ENCODE results near the gene ITGB3BP. TPM values are rescaled to one million over a fixed set of nuclear protein-coding genes. Genes with fewer than 3 reads are reported as not detected.

The ITGB3BP gene
- total RNA-seq, 3 donors from 2014 or later (not counting 1 experiment from before 2014, with no cell fraction given) = 20.7 to 29.8 (median 21.3) TPM

DNA sequence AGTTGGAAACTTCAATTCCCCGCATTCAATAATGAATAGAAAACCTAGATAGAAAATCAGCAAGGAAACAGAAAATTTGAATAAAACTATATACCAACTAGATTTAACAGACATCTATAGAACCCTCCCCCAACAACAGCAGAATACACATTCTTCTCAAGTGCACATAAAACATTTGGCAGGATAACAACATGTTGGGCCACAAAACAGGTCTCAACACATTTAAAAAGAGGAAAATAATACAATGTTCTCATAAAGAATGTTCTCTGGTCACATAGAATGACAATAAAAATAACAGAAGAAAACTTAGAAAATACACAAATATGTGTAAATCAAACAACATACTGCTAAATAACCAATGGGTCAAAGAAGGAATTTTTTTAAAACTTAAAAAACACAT is 24.9 kb downstream of the ITGB3BP start:
- H3K36me3 ChIP-seq (ENCODE audit: control insufficient read depth, insufficient read depth, low read length) = no peaks in the 10 kb centered on the region
- no peaks in the 10 kb centered on the region for H3K4me1 ChIP-seq (ENCODE audit: control insufficient read depth, insufficient read depth, low read length)
- Mint-ChIP-seq H3K9me3 (no peaks in the 10 kb centered on the region), H3K4me3 (no peak overlapping the region), H3K27ac (no peak overlapping the region), H3K36me3 (no peaks in the 10 kb centered on the region), H3K4me1 (peaks cover 0 to 5% of the 10 kb centered on the region in 2 donors), H3K27me3 (ENCODE audit: low read depth in 2 of 2) (no peaks in the 10 kb centered on the region)
- no peaks in the 10 kb centered on the region for H3K27me3 ChIP-seq (ENCODE audit: control insufficient read depth, insufficient read depth, low read length)
- DNase-seq (no peak), ATAC-seq (no peak)
- no CpG with 5 or more reads among the region's 1 CpG for WGBS (ENCODE audit: insufficient coverage)
- no peak overlapping the region for H3K4me3 ChIP-seq (ENCODE audit: low read length)
- TF ChIP-seq, protein P1, sequence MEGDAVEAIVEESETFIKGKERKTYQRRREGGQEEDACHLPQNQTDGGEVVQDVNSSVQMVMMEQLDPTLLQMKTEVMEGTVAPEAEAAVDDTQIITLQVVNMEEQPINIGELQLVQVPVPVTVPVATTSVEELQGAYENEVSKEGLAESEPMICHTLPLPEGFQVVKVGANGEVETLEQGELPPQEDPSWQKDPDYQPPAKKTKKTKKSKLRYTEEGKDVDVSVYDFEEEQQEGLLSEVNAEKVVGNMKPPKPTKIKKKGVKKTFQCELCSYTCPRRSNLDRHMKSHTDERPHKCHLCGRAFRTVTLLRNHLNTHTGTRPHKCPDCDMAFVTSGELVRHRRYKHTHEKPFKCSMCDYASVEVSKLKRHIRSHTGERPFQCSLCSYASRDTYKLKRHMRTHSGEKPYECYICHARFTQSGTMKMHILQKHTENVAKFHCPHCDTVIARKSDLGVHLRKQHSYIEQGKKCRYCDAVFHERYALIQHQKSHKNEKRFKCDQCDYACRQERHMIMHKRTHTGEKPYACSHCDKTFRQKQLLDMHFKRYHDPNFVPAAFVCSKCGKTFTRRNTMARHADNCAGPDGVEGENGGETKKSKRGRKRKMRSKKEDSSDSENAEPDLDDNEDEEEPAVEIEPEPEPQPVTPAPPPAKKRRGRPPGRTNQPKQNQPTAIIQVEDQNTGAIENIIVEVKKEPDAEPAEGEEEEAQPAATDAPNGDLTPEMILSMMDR (IDR thresholded peaks at IDR 0.05) = no peak
- intact Hi-C loops (cut with micrococcal nuclease) = no loop called here
- no peaks in the 10 kb centered on the region for H3K9me3 ChIP-seq (ENCODE audit: control insufficient read depth, insufficient read depth, low read length)
- H3K27ac ChIP-seq (ENCODE audit: low read length) = no peak overlapping the region

DNA sequence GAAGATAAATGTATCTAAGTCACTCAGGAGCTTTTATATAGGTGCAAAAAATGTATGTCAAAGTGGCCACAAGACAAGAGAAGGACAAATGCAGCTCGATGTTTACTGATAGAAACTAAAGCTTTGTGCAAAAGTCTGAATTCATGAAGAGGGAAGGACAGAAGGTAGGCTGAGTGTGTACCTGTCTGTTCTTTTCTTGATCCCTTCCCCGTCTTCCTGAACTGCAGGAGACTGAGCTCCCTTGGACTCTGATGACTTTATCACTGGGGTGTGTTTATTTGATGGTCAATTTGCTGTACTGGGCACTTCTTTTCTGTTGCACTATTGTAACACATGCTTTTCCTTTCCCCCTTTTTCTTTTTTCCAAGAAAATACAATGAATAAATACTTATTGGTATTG is 25.4 kb downstream of the ITGB3BP start:
- Mint-ChIP-seq H3K27ac (no peak overlapping the region), H3K27me3 (ENCODE audit: low read depth in 2 of 2) (no peaks in the 10 kb centered on the region), H3K4me1 (peaks cover 0 to 5% of the 10 kb centered on the region in 2 donors), H3K4me3 (no peak overlapping the region), H3K9me3 (no peaks in the 10 kb centered on the region), H3K36me3 (no peaks in the 10 kb centered on the region)
- no peak overlapping the region for H3K4me3 ChIP-seq (ENCODE audit: low read length)
- 100% methylated on average over 2 of the region's 2 CpGs for WGBS (ENCODE audit: insufficient coverage)
- ATAC-seq (no peak), DNase-seq (no peak)
- H3K36me3 ChIP-seq (ENCODE audit: control insufficient read depth, insufficient read depth, low read length) = no peaks in the 10 kb centered on the region
- H3K4me1 ChIP-seq (ENCODE audit: control insufficient read depth, insufficient read depth, low read length) = no peaks in the 10 kb centered on the region
- TF ChIP-seq, protein P1 (IDR thresholded peaks at IDR 0.05) = no peak
- no peaks in the 10 kb centered on the region for H3K27me3 ChIP-seq (ENCODE audit: control insufficient read depth, insufficient read depth, low read length)
- intact Hi-C loops (cut with micrococcal nuclease) = no loop called here
- H3K27ac ChIP-seq (ENCODE audit: low read length) = no peak overlapping the region
- H3K9me3 ChIP-seq (ENCODE audit: control insufficient read depth, insufficient read depth, low read length) = no peaks in the 10 kb centered on the region

DNA sequence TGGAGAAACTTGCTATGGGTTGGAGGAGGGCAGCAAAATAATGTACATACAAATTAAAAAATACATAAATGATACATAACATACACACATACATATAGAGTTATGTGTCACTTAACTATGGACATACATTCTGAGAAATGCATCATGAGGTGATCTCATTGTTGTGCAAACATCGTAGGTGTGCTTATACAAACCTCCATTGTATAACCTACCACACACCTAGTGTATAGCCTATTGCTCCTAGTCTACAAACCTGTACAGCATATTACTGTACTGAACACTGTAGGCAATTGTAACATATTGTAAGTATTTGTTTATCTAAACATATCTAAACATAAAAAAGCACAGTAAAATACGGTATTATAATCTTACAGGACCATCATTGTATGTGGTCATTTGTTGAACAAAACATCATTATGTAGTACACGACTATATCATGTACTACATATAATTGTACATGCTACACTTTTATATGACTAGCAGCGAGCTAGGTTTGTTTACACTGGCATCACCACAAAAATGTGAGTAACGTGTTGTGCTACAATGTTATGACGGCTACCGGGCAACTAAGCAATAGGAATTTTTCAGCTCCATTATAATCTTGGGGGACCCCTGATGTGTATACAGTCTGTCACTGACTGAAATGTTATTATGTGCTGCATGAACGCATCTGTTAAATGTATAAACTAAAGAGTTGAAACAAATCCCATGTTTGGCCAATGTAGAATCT is 35.5 kb downstream of the ITGB3BP start:
- intact Hi-C loops (cut with micrococcal nuclease) = no loop called here
- ATAC-seq (no peak), DNase-seq (no peak)
- no peaks in the 10 kb centered on the region for H3K27me3 Mint-ChIP-seq (ENCODE audit: low read depth in 2 of 2)
- no peak overlapping the region for H3K4me3 Mint-ChIP-seq
- TF ChIP-seq, protein P1 (IDR thresholded peaks at IDR 0.05) = no peak
- no peaks in the 10 kb centered on the region for H3K4me1 ChIP-seq (ENCODE audit: control insufficient read depth, insufficient read depth, low read length)
- 96% methylated on average over 8 of the region's 8 CpGs for WGBS (ENCODE audit: insufficient coverage)
- no peak overlapping the region for H3K4me3 ChIP-seq (ENCODE audit: low read length)
- H3K27ac Mint-ChIP-seq = no peak overlapping the region
- H3K36me3 Mint-ChIP-seq = no peaks in the 10 kb centered on the region
- no peaks in the 10 kb centered on the region for H3K4me1 Mint-ChIP-seq
- no peaks in the 10 kb centered on the region for H3K27me3 ChIP-seq (ENCODE audit: control insufficient read depth, insufficient read depth, low read length)
- H3K9me3 Mint-ChIP-seq = no peaks in the 10 kb centered on the region
- H3K27ac ChIP-seq (ENCODE audit: low read length) = no peak overlapping the region
- H3K9me3 ChIP-seq (ENCODE audit: control insufficient read depth, insufficient read depth, low read length) = no peaks in the 10 kb centered on the region
- no peaks in the 10 kb centered on the region for H3K36me3 ChIP-seq (ENCODE audit: control insufficient read depth, insufficient read depth, low read length)

DNA sequence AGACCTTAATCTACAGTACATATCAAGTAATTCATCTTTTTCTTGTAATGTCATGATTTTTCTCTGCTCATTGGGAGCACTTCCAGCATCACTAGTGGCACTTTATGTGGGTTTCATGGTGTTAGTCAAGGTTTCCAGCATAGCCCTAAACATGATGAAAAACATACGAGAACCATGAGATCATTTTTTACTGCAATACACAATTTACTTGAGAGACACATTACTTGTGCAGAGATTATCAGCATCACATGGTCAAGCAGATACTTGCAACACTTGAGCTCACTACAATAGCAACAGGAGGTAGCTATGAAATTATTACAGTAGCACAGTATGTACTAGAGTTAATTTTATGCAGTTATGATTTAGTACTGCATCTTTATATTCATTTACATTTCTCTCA is 36.4 kb downstream of the ITGB3BP start:
- H3K27me3 Mint-ChIP-seq (ENCODE audit: low read depth in 2 of 2) = no peaks in the 10 kb centered on the region
- TF ChIP-seq, protein P1 (IDR thresholded peaks at IDR 0.05) = no peak
- H3K36me3 Mint-ChIP-seq = no peaks in the 10 kb centered on the region
- no peak for DNase-seq
- H3K27me3 ChIP-seq (ENCODE audit: control insufficient read depth, insufficient read depth, low read length) = no peaks in the 10 kb centered on the region
- 86% methylated on average over 1 of the region's 1 CpG for WGBS (ENCODE audit: insufficient coverage)
- no peak overlapping the region for H3K4me3 ChIP-seq (ENCODE audit: low read length)
- H3K36me3 ChIP-seq (ENCODE audit: control insufficient read depth, insufficient read depth, low read length) = no peaks in the 10 kb centered on the region
- intact Hi-C loops (cut with micrococcal nuclease) = no loop called here
- no peaks in the 10 kb centered on the region for H3K4me1 ChIP-seq (ENCODE audit: control insufficient read depth, insufficient read depth, low read length)
- no peaks in the 10 kb centered on the region for H3K9me3 ChIP-seq (ENCODE audit: control insufficient read depth, insufficient read depth, low read length)
- no peaks in the 10 kb centered on the region for H3K4me1 Mint-ChIP-seq
- no peak for ATAC-seq
- H3K27ac Mint-ChIP-seq = no peak overlapping the region
- no peak overlapping the region for H3K4me3 Mint-ChIP-seq
- H3K27ac ChIP-seq (ENCODE audit: low read length) = no peak overlapping the region
- no peaks in the 10 kb centered on the region for H3K9me3 Mint-ChIP-seq
